HepG2 (cell line): ENCODE data around the gene TTC31. TPM values are rescaled to one million over a fixed set of nuclear protein-coding genes. Genes with fewer than 3 reads are reported as not detected.

ENCODE experiments used
- AHR ChIP-seq: IDR thresholded peaks from 2 replicates; pipeline ENCODE4 v1.6.1; 2018; ENCODE audit warnings: missing genetic modification reagents, missing compliant biosample characterization
- BHLHE40 ChIP-seq: IDR thresholded peaks from 2 replicates; pipeline ENCODE4 v1.6.1; 2011; ENCODE audit warnings: low read length, improper control_type of control experiment
- FOXK2 ChIP-seq: fragments of 450-650 bp; IDR thresholded peaks from 2 replicates; pipeline ENCODE4 v1.6.1; 2016
- KDM2A ChIP-seq: sonication (generic); formaldehyde crosslinking; IDR thresholded peaks from 2 replicates; pipeline ENCODE4 v1.4.0; 2020; ENCODE audit warnings: low read depth, missing genetic modification reagents, borderline replicate concordance
- KMT2A ChIP-seq: sonication (generic); formaldehyde crosslinking; IDR thresholded peaks from 2 replicates; pipeline ENCODE4 v1.4.0; 2020; ENCODE audit warnings: missing genetic modification reagents
- MIXL1 ChIP-seq: IDR thresholded peaks from 2 replicates; pipeline ENCODE4 v1.6.1; 2016
- MYC ChIP-seq: sonication (generic); formaldehyde crosslinking; IDR thresholded peaks from 2 replicates; pipeline ENCODE4 v1.9.0; 2021; ENCODE audit warnings: missing genetic modification reagents, borderline replicate concordance
- PRPF4 ChIP-seq: fragments of 200-400 bp; formaldehyde crosslinking; IDR thresholded peaks from 2 replicates; pipeline ENCODE4 v1.6.1; 2016; ENCODE audit warnings: low read length, low read depth; ENCODE audit not compliant: poor library complexity, severe bottlenecking
- YEATS4 ChIP-seq: sonication (generic); formaldehyde crosslinking; IDR thresholded peaks from 2 replicates; pipeline ENCODE4 v1.4.0; 2020; ENCODE audit warnings: missing genetic modification reagents, borderline replicate concordance
- ZIK1 ChIP-seq: sonication (generic); formaldehyde crosslinking; IDR thresholded peaks from 2 replicates; pipeline ENCODE4 v1.5.0; 2020; ENCODE audit warnings: mild to moderate bottlenecking, low read depth, missing genetic modification reagents, borderline replicate concordance
- ZNF124 ChIP-seq: sonication (generic); formaldehyde crosslinking; IDR thresholded peaks from 2 replicates; pipeline ENCODE4 v1.4.0; 2020; ENCODE audit warnings: missing genetic modification reagents
- ZNF703 ChIP-seq: sonication (generic); formaldehyde crosslinking; IDR thresholded peaks from 2 replicates; pipeline ENCODE4 v1.5.1; 2020; ENCODE audit warnings: missing genetic modification reagents, mild to moderate bottlenecking, moderate library complexity, borderline replicate concordance
- ZNF816 ChIP-seq: sonication (generic); formaldehyde crosslinking; IDR thresholded peaks from 2 replicates; pipeline ENCODE4 v1.8.0; 2022; ENCODE audit warnings: missing genetic modification reagents, mild to moderate bottlenecking, borderline replicate concordance
- ZSCAN25 ChIP-seq: sonication (generic); formaldehyde crosslinking; IDR thresholded peaks from 2 replicates; pipeline ENCODE4 v1.8.0; 2022; ENCODE audit warnings: mild to moderate bottlenecking, missing genetic modification reagents
- polyA plus RNA-seq, 8 experiments: library from polyadenylated mRNA; depleted of rRNA in 3 of 8; stranded (reverse) in 7 of 8; unstranded in 1 of 8; fragments of >200 nt; fragmentation: Illumina TruSeq in 4 of 8; extraction: Trizol in 4 of 8; gene quantifications; 2 replicates each; pipeline versions ENCODE4 v1.2.1 to v1.2.3, GENCODE V29; 2011 to 2016; ENCODE audit warnings: low read depth in 4 of 8, missing spikeins in 1 of 8, mixed read lengths in 1 of 8; ENCODE audit not compliant: insufficient read depth in 1 of 8
- total RNA-seq, 5 experiments: library from RNA; depleted of rRNA; stranded (reverse); fragments of >200 nt; fragmentation: Illumina TruSeq; extraction: Trizol; gene quantifications; 2 replicates each; pipeline ENCODE4 v1.2.3, GENCODE V29; 2016; ENCODE audit warnings: low read depth in 1 of 5
- TF ChIP-seq, protein P1 (sequence below): sonication (generic); formaldehyde crosslinking; IDR thresholded peaks from 2 replicates; pipeline ENCODE4 v1.8.1; 2023; ENCODE audit warnings: mild to moderate bottlenecking, missing genetic modification reagents, borderline replicate concordance
- TF ChIP-seq, protein P2 (sequence below): IDR thresholded peaks from 2 replicates; pipeline ENCODE4 v1.6.1; 2016; ENCODE audit warnings: missing genetic modification reagents, missing compliant biosample characterization
- TF ChIP-seq, protein P3 (sequence below): sonication (generic); formaldehyde crosslinking; IDR thresholded peaks from 2 replicates; pipeline ENCODE4 v1.4.0; 2020; ENCODE audit warnings: missing genetic modification reagents
- TF ChIP-seq, protein P4 (sequence below): fragments of 450-650 bp; IDR thresholded peaks from 2 replicates; pipeline ENCODE4 v1.6.1; 2017
- TF ChIP-seq, protein P5 (sequence below): sonication (generic); formaldehyde crosslinking; IDR thresholded peaks from 2 replicates; pipeline ENCODE4 v1.4.0; 2020; ENCODE audit warnings: missing genetic modification reagents

Gene TTC31
- total and polyA plus RNA-seq, 2 of the 13 experiments (the other 11 are each of a cell fraction or from before 2014, with no cell fraction given), result 28.3 to 39.5 TPM

DNA sequence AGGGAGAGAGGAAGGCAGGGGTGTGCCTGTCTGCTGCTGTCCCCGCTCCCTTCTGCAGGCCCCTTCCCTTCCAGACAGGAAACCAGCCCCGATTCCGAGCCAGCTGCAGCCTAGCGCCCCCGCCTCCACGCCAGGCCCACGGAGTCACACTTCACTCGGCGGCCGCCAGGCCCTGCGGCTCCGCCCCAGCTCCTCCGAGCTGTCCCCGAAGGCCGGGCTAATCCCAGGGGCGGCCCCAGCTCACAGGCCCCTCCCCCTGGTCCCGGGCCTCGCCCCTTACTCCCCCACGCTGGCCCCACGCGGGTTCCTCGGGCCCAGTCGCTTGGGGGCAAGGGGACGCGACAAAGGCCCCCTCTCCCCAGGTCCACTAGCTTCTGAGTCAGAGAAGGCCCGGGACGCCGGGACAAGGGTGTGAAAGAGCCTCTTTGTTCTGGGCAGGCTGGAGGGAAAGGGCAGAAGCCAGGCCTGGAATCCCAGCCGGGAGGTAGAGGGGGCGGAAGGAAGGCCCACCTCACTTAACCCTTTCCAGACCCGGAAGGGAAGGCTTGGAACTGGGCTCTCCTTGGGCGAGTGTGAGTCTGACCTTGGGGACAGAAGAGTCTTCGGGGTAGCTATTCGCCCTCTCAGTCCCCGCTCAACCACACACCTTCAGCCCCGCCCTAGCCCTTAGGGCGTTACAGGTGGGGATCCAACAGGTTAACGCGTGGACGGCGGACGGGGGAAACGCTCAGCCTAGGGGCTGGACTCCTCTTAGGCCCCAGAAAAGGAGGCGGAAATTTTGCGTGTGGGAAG lies 42.3 kb upstream of the TTC31 start (continued):
- TF ChIP-seq ZNF703, result peak; percentile 93
- peak; percentile 73; the same call in 1 of the 2 replicates for TF ChIP-seq KMT2A (CRISPR knock-in tag)
- TF ChIP-seq, protein P1, sequence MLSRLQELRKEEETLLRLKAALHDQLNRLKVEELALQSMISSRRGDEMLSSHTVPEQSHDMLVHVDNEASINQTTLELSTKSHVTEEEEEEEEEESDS (CRISPR knock-in tag), result no peak
- TF ChIP-seq, protein P2, sequence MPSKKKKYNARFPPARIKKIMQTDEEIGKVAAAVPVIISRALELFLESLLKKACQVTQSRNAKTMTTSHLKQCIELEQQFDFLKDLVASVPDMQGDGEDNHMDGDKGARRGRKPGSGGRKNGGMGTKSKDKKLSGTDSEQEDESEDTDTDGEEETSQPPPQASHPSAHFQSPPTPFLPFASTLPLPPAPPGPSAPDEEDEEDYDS (CRISPR knock-in tag), result peak; percentile 69; the same call in 1 of the 2 replicates
- peak; percentile 19 for TF ChIP-seq PRPF4
- TF ChIP-seq, protein P3, sequence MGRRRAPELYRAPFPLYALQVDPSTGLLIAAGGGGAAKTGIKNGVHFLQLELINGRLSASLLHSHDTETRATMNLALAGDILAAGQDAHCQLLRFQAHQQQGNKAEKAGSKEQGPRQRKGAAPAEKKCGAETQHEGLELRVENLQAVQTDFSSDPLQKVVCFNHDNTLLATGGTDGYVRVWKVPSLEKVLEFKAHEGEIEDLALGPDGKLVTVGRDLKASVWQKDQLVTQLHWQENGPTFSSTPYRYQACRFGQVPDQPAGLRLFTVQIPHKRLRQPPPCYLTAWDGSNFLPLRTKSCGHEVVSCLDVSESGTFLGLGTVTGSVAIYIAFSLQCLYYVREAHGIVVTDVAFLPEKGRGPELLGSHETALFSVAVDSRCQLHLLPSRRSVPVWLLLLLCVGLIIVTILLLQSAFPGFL (CRISPR knock-in tag), result 0 out of 2 replicates have a peak, but pooled peaks have one; percentile 51
- peak; percentile 31; the same call in 1 of the 2 replicates for TF ChIP-seq MIXL1 (CRISPR knock-in tag)
- TF ChIP-seq ZNF124 (CRISPR knock-in tag), result no peak
- TF ChIP-seq KDM2A (CRISPR knock-in tag), result peak; percentile 92
- no peak for TF ChIP-seq BHLHE40
- TF ChIP-seq YEATS4 (CRISPR knock-in tag), result peak; percentile 89
- no peak for TF ChIP-seq AHR (CRISPR knock-in tag)
- TF ChIP-seq ZIK1 (CRISPR knock-in tag), result peak; percentile 42; the same call in 1 of the 2 replicates
- TF ChIP-seq ZSCAN25 (CRISPR knock-in tag), result peak; percentile 85
- TF ChIP-seq MYC, result peak; percentile 92
- TF ChIP-seq, protein P4, sequence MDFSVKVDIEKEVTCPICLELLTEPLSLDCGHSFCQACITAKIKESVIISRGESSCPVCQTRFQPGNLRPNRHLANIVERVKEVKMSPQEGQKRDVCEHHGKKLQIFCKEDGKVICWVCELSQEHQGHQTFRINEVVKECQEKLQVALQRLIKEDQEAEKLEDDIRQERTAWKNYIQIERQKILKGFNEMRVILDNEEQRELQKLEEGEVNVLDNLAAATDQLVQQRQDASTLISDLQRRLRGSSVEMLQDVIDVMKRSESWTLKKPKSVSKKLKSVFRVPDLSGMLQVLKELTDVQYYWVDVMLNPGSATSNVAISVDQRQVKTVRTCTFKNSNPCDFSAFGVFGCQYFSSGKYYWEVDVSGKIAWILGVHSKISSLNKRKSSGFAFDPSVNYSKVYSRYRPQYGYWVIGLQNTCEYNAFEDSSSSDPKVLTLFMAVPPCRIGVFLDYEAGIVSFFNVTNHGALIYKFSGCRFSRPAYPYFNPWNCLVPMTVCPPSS, result no peak
- TF ChIP-seq, protein P5, sequence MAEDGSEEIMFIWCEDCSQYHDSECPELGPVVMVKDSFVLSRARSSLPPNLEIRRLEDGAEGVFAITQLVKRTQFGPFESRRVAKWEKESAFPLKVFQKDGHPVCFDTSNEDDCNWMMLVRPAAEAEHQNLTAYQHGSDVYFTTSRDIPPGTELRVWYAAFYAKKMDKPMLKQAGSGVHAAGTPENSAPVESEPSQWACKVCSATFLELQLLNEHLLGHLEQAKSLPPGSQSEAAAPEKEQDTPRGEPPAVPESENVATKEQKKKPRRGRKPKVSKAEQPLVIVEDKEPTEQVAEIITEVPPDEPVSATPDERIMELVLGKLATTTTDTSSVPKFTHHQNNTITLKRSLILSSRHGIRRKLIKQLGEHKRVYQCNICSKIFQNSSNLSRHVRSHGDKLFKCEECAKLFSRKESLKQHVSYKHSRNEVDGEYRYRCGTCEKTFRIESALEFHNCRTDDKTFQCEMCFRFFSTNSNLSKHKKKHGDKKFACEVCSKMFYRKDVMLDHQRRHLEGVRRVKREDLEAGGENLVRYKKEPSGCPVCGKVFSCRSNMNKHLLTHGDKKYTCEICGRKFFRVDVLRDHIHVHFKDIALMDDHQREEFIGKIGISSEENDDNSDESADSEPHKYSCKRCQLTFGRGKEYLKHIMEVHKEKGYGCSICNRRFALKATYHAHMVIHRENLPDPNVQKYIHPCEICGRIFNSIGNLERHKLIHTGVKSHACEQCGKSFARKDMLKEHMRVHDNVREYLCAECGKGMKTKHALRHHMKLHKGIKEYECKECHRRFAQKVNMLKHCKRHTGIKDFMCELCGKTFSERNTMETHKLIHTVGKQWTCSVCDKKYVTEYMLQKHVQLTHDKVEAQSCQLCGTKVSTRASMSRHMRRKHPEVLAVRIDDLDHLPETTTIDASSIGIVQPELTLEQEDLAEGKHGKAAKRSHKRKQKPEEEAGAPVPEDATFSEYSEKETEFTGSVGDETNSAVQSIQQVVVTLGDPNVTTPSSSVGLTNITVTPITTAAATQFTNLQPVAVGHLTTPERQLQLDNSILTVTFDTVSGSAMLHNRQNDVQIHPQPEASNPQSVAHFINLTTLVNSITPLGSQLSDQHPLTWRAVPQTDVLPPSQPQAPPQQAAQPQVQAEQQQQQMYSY (CRISPR knock-in tag), result peak; percentile 94
- TF ChIP-seq ZNF816 (CRISPR knock-in tag), result no peak
- no peak for TF ChIP-seq FOXK2
